HG02970 (cell line): ENCODE results near the gene SV2B.

Source experiments
- ATAC-seq: cut with Tn5 transposase; IDR thresholded peaks from one replicate; pipeline ENCODE4 v1.9.1; 2021; ENCODE audit warnings: mild to moderate bottlenecking, moderate library complexity, moderate number of reproducible peaks; ENCODE audit not compliant: unreplicated experiment, low FRiP score

Gene SV2B

GRCh38 chr15:91259077-91259476 is 159.0 kb downstream of the SV2B start:
- ATAC-seq = no peak

DNA sequence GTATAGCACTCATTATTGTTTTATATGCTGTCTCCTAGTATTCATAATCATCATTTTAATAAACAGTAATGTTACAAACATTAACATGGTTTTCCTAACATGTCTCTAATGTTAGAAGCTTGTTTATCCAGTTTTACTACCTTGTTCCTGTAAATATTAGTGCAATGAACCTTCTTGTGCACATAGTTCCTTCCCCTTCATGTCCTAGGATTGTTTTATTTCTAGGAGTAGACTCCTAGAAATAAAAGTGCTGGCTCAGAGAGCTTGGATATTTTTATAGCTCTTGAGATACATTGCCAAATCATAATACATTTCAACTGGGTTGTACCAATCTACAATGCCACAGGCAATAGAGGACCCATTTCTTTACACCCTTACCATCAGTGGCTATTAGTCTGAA is 161.3 kb downstream of the SV2B start:
- ATAC-seq = no peak

- ATAC-seq = no peak
These were observed 163.8 kb downstream of the SV2B start for GRCh38 chr15:91263632-91264531.

DNA sequence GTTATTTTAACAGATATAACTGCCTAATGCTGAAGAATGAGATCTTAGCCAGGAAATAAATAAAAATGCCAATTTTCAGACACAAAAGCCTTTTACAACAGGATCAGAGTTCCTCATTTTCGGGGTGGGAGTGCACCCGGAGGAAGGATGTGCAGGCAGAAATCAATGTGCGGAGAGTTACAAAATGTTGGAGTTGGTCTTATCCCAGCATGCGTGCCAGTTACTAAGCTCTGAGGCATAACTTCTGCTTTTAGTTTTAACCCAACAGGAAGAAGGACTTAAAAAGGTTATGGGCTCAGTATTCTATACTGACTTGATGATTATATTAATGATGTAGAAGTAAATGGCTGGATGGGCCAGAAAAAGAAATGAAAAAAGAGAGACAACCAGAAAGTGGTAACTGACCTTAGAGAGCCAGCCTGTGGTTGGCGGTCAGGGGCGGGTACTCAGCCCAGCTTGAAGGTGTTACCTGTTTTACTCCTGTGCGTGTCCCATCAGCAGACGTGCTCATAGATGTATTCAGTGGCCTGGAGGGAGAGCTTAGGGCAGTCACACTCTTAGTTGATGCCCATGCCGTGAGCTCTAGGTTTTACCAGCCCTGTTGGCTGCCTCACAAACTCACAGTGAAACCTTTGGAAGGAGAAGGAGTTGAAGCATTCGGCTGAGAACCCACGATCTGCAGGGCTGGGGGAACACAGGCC is 164.7 kb downstream of the SV2B start:
- ATAC-seq = no peak

DNA sequence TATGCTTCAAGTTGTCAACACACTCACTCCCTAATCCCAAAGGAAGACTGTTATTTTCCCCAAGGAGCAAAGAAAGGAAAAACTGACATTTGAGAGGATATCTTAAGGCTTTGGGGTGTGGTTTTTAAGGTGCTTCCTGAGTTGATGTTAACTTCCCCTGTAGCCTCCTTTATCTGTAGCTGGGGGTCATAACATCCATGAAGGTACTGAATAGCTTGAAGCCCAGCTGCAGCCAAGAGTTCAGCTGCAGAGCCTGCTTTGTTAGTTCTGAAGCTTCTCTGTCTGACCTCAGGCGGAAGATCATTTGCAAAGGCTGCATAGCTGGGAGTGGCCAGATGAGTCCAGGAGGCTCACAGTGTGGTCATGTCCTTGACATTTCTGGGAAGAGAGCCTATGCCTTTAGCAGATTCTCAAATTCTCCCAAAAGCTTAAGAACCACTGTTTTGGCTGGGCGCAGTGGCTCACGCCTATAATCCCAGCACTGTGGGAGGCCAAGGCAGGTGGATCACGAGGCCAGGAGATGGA is 165.4 kb downstream of the SV2B start:
- ATAC-seq = no peak

- ATAC-seq = no peak
These were observed 168.5 kb downstream of the SV2B start for GRCh38 chr15:91268510-91268909.

GRCh38 chr15:91270747-91271146 is 170.7 kb downstream of the SV2B start:
- ATAC-seq = no peak

- ATAC-seq = no peak
These were observed 171.6 kb downstream of the SV2B start for GRCh38 chr15:91271565-91272153.

GRCh38 chr15:91275844-91276243 is 175.8 kb downstream of the SV2B start:
- no peak for ATAC-seq

- no peak for ATAC-seq
These were observed 178.9 kb downstream of the SV2B start for GRCh38 chr15:91278951-91279350.

GRCh38 chr15:91279486-91279885 is 179.4 kb downstream of the SV2B start:
- ATAC-seq = no peak

- no peak for ATAC-seq
These were observed 181.9 kb downstream of the SV2B start for GRCh38 chr15:91281947-91282346.

GRCh38 chr15:91282486-91282885 is 182.4 kb downstream of the SV2B start:
- no peak for ATAC-seq

DNA sequence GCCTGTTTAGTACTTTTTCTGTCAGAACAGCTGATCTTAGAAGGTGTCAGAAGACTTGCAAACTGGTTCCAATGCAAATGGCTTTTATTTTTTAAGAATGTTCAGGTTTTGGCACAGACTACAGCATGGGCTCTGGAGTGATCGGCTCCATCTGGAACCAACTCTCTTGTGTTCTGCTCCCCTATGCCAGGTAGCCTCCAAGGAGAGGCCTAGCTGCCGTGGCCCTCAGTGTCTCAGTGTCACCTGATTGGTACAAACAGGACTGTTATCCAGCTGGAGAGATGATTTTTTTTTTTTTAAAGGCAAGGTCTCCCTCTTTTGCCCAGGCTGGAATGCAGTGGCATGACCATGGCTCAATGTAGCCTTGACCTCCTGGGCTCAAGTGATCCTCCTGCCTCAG is 183.1 kb downstream of the SV2B start:
- no peak for ATAC-seq

- ATAC-seq = no peak
These were observed 184.9 kb downstream of the SV2B start for GRCh38 chr15:91284758-91285466.

- no peak for ATAC-seq
These were observed 189.3 kb downstream of the SV2B start for GRCh38 chr15:91289324-91289723.

DNA sequence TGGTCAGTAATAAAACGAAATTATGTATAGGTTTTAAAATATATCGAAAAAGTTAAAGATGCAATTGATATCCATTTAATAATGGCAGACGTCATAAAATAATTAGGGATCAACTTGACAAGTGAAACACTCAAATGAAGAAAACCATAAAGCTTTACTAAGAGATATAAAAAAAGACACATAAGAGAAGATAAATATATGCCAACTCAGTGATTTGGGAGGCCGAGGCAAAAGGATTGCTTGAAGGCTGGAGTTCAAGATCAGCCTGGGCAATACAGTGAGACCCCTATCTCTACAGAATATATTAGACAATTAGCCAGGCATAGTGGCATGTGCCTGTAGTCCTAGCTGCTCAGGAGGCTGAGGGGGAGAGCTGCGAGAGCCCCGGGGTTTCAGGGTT is 190.5 kb downstream of the SV2B start:
- ATAC-seq = no peak

GRCh38 chr15:91291673-91292072 is 191.6 kb downstream of the SV2B start:
- no peak for ATAC-seq

DNA sequence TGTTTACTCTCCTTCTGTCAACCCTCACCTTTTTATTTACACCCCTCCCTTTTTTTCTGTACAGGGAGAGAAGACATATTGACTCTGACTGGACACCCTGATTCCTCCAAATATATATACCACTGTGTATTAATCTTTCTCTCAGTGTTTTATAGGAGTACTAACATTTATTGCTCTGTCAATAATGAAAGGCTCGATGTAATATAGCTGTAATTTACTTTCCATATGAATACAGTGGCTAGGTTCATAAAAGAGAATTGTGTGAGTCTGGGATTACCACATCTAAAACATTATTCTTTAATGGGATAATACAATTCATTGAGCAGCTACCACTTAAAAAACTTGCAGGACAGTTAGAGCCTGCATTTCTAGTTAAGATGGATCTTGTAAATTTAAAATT is 194.3 kb downstream of the SV2B start:
- ATAC-seq = no peak

- ATAC-seq = no peak
These were observed 194.7 kb downstream of the SV2B start for GRCh38 chr15:91294795-91295194.

DNA sequence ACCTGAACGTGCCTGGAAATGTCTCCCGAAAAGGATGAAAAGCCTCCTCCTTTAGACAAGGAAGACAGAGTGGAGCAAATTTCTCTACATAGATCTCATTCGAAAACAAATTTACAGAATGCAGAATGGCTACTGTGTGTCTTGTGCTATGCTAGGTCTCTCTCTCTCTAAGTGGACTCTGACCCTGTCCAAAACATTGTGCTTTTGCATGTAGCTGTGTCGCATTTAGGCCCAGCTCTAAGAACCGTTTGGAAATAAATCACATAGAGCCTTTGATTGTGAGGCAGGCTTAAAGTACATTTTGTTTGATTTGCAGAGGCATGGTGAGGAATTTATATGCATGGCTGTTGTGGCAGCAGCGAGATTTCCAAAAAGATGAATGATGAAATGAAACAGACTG is 198.0 kb downstream of the SV2B start:
- ATAC-seq = no peak
